ENCODE results near the gene CCDC183. TPM values are rescaled to one million over a fixed set of nuclear protein-coding genes. Genes with fewer than 3 reads are reported as not detected.
A peak's percentile ranks its signal among the peaks of the same experiment; 100 is the strongest.

The CCDC183 gene
- polyA plus RNA-seq, 1 donor (not counting 4 experiments of a cell fraction or from before 2014, with no cell fraction given) = 0.03 TPM

- H3K79me2 ChIP-seq (ENCODE audit: control insufficient read depth, insufficient read depth, low read length) = peaks cover 6% of the 10 kb centered on the region
- H3K36me3 ChIP-seq (ENCODE audit: control insufficient read depth in 2 of 2, extremely low read depth in 1 of 2, insufficient read depth in 2 of 2, low read length in 2 of 2) = peaks cover 3 to 17% of the 10 kb centered on the region in 2 experiments
- peak overlapping the region; percentile 74 to 93 (median 89) for H3K4me3 ChIP-seq (ENCODE audit: control insufficient read depth in 2 of 3, extremely low read depth in 1 of 3, insufficient read depth in 2 of 3, low read depth in 1 of 3, low read length in 3 of 3)
- dilution Hi-C loops (cut with MboI; ENCODE audit: extremely low pct_ligation_motif_present, low sequenced_read_pairs) = no loop called here
- peak overlapping the region; percentile 69 for H3K9ac ChIP-seq (ENCODE audit: control insufficient read depth, extremely low read depth, insufficient read depth, low read length)
- DNase-seq (ENCODE audit: low read depth, low spot score) = no peak
- H3K9me1 ChIP-seq (ENCODE audit: control insufficient read depth, extremely low read depth, insufficient read depth, low read length) = no peaks in the 10 kb centered on the region
- no peak overlapping the region for H3K27ac ChIP-seq (ENCODE audit: control insufficient read depth, insufficient read depth, low read length)
- no peaks in the 10 kb centered on the region for H3K9me3 ChIP-seq (ENCODE audit: control insufficient read depth, low read depth, low read length)
- TF ChIP-seq EZH2 (IDR thresholded peaks at IDR 0.05; ENCODE audit: low read length) = no peak
- TF ChIP-seq, protein P1, sequence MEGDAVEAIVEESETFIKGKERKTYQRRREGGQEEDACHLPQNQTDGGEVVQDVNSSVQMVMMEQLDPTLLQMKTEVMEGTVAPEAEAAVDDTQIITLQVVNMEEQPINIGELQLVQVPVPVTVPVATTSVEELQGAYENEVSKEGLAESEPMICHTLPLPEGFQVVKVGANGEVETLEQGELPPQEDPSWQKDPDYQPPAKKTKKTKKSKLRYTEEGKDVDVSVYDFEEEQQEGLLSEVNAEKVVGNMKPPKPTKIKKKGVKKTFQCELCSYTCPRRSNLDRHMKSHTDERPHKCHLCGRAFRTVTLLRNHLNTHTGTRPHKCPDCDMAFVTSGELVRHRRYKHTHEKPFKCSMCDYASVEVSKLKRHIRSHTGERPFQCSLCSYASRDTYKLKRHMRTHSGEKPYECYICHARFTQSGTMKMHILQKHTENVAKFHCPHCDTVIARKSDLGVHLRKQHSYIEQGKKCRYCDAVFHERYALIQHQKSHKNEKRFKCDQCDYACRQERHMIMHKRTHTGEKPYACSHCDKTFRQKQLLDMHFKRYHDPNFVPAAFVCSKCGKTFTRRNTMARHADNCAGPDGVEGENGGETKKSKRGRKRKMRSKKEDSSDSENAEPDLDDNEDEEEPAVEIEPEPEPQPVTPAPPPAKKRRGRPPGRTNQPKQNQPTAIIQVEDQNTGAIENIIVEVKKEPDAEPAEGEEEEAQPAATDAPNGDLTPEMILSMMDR (optimal IDR thresholded peaks at IDR 0.05 in 1 of 3, IDR thresholded peaks at IDR 0.05 in 1 of 3, conservative IDR thresholded peaks at IDR 0.05 in 1 of 3; ENCODE audit: extremely low read depth in 1 of 3, insufficient read depth in 2 of 3, low read length in 3 of 3) = no peak
- peaks cover 9% of the 10 kb centered on the region for H3K4me1 ChIP-seq (ENCODE audit: control insufficient read depth, extremely low read depth, insufficient read depth, low read length)
- peak overlapping the region; percentile 88 for H3K4me2 ChIP-seq (ENCODE audit: control insufficient read depth, extremely low read depth, insufficient read depth, low read depth, low read length)
- FAIRE-seq = no peak
- peak overlapping the region; percentile 56 for H2AFZ ChIP-seq (ENCODE audit: control insufficient read depth, low read length)
- H4K20me1 ChIP-seq (ENCODE audit: control insufficient read depth, extremely low read depth, insufficient read depth, low read length) = peaks cover 6% of the 10 kb centered on the region
- H3K27me3 ChIP-seq (ENCODE audit: control insufficient read depth, extremely low read depth, insufficient read depth, low read length) = peaks cover 43% of the 10 kb centered on the region
Measured at GRCh38 chr9:136847088-136847825, 51.1 kb downstream of the CCDC183 start.

- H3K27me3 ChIP-seq (ENCODE audit: control insufficient read depth, extremely low read depth, insufficient read depth, low read length) = peaks cover 43% of the 10 kb centered on the region
- H3K27ac ChIP-seq (ENCODE audit: control insufficient read depth, insufficient read depth, low read length) = peak overlapping the region; percentile 4
- no peaks in the 10 kb centered on the region for H3K9me3 ChIP-seq (ENCODE audit: control insufficient read depth, low read depth, low read length)
- H2AFZ ChIP-seq (ENCODE audit: control insufficient read depth, low read length) = peak overlapping the region; percentile 56
- DNase-seq (ENCODE audit: low read depth, low spot score) (no peak), FAIRE-seq (no peak)
- H3K4me3 ChIP-seq (ENCODE audit: control insufficient read depth in 2 of 3, extremely low read depth in 1 of 3, insufficient read depth in 2 of 3, low read depth in 1 of 3, low read length in 3 of 3) = peak overlapping the region; percentile 74 to 93 (median 89)
- H3K4me1 ChIP-seq (ENCODE audit: control insufficient read depth, extremely low read depth, insufficient read depth, low read length) = peaks cover 9% of the 10 kb centered on the region
- TF ChIP-seq, protein P1 (optimal IDR thresholded peaks at IDR 0.05 in 1 of 3, IDR thresholded peaks at IDR 0.05 in 1 of 3, conservative IDR thresholded peaks at IDR 0.05 in 1 of 3; ENCODE audit: extremely low read depth in 1 of 3, insufficient read depth in 2 of 3, low read length in 3 of 3) = no peak
- no peak for TF ChIP-seq EZH2 (IDR thresholded peaks at IDR 0.05; ENCODE audit: low read length)
- peaks cover 3 to 17% of the 10 kb centered on the region in 2 experiments for H3K36me3 ChIP-seq (ENCODE audit: control insufficient read depth in 2 of 2, extremely low read depth in 1 of 2, insufficient read depth in 2 of 2, low read length in 2 of 2)
- H3K9ac ChIP-seq (ENCODE audit: control insufficient read depth, extremely low read depth, insufficient read depth, low read length) = peak overlapping the region; percentile 69
- dilution Hi-C loops (cut with MboI; ENCODE audit: extremely low pct_ligation_motif_present, low sequenced_read_pairs) = no loop called here
- peak overlapping the region; percentile 88 for H3K4me2 ChIP-seq (ENCODE audit: control insufficient read depth, extremely low read depth, insufficient read depth, low read depth, low read length)
- H4K20me1 ChIP-seq (ENCODE audit: control insufficient read depth, extremely low read depth, insufficient read depth, low read length) = peaks cover 6% of the 10 kb centered on the region
- no peaks in the 10 kb centered on the region for H3K9me1 ChIP-seq (ENCODE audit: control insufficient read depth, extremely low read depth, insufficient read depth, low read length)
- H3K79me2 ChIP-seq (ENCODE audit: control insufficient read depth, insufficient read depth, low read length) = peaks cover 6% of the 10 kb centered on the region
Measured at GRCh38 chr9:136847826-136848392, 51.8 kb downstream of the CCDC183 start.
